HG02571 (cell line): ENCODE data around the gene NLRP3.
"Not testable (repeated sequence)": the region's sequence is repeated elsewhere in the genome, so short reads cannot be mapped to it uniquely, and the experiment has no call there.

Source experiments
- ATAC-seq: cut with Tn5 transposase; IDR thresholded peaks from one replicate; pipeline ENCODE4 v1.9.1; 2021; ENCODE audit warnings: mild to moderate bottlenecking, moderate library complexity; ENCODE audit not compliant: unreplicated experiment

The NLRP3 gene

GRCh38 chr1:247415423-247416361 lies at the start of gene NLRP3:
TSS of gene NLRP3 (plus strand) at chr1:247416173. CDS start at chr1:247418801, 2,628 bp downstream.
- ATAC-seq, result no peak

- ATAC-seq, result not testable (repeated sequence)
Observed at GRCh38 chr1:247366345-247366744, 49.6 kb upstream of the NLRP3 start.

- ATAC-seq, result no peak
Observed at GRCh38 chr1:247366926-247367645, 48.9 kb upstream of the NLRP3 start.

GRCh38 chr1:247367786-247368422 lies 48.1 kb upstream of the NLRP3 start:
- no peak for ATAC-seq

- ATAC-seq, result no peak
Observed at GRCh38 chr1:247368490-247369145, 47.4 kb upstream of the NLRP3 start.

DNA sequence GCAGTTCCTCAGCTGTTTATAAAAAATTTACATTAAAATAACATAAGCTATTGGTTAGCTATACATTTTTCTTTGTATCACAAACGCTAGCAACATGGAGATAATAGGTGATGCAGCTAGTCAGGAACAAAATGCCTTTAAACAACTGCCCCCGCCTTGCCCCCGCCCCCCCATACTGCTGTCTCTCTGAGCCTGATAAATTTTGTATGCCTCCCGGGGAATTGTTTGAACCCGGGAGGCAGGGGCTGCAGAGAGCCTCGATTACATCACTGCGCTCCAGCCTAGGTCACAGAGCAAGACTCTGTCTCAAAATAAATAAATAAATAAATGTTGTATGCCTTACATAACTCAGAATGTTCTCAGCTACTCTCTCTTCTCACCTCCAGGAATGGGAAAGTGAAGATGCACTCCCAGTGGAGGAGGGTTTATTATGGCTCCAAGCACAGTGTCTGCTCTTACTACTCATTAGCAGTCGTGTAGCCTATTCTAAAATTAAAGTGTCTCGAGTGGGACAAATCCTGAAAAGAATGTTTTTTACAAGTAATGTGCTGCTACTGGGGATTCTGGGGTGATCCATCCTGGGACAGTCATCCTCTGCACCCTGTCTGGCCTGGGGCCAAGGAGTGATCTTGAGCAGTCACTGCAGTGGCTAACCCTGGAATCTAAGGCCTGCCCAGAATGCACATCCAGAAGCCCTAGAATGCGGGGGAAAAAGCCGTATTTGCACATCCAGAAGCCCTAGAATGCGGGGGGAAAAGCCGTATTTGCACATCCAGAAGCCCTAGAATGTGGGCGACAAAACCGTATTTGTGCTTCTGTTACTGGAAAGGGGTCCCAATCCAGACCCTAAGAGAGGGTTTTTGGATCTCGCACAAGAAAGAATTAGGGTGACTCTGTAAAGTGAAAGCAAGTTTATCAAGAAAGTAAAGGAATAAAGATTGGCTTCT lies 44.9 kb upstream of the NLRP3 start:
- no peak for ATAC-seq

DNA sequence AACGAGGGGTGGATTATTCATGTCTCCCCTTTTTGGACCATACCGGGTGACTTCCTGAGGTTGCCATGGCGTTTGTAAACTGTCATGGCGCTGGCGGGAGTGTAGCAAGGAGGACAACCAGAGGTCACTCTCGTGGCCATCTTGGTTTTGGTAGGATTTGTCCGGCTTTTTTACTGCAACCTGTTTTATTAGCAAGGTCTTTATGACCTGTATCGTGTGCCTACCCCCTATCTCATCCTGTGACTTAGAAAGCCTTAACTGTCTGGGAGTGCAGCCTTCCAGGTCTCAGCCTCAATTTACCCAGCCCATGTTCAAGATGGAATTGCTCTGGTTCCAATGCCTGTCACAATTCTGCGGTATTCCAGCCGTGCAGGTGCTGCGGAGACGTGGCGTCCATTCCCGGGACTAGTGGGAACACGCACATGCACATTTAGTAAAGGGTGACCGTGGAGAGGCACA lies 44.1 kb upstream of the NLRP3 start:
- ATAC-seq, result no peak

DNA sequence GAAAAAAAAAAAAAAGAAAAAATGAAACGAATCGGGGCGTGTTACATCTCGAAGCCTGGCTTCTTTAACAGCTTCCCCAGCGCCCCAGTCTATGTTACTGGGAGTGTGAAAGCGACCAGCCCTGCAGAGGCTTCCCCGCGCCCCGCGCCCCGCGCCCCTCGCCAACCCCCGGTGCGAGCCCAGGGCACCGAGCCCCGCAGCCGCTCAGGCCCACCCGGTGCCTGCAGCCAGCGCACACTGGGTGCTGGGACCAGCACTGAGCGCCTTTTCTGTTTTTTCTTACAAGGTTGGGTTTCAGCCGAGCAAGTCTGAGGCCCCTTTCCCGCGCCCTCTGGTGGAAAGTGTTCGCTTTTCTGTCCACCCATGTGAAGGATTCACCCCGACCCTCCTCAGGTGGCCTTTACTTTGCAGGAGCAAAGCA lies 42.2 kb upstream of the NLRP3 start:
- peak; percentile 45 for ATAC-seq

GRCh38 chr1:247374651-247375334 lies 41.2 kb upstream of the NLRP3 start:
- not testable (repeated sequence) for ATAC-seq

DNA sequence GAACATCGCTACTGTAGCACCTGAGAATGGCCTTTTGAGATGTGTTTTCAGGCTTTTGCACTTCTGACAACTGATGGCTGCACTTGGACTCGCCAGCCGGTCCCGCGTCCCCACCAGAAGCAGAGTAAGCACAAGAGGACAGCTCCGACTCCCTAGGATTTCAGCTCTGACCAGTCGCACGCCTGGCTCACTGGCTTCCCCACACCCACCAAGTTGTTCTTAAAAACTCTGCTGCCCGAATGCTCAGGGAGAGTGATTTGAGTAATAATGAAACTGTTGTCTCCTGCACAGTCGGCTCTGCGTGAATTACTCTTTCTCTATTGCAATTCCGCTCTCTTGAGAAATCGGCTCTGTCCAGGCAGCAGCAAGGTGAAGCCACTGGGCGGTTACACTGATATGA lies 40.2 kb upstream of the NLRP3 start:
- ATAC-seq, result no peak

DNA sequence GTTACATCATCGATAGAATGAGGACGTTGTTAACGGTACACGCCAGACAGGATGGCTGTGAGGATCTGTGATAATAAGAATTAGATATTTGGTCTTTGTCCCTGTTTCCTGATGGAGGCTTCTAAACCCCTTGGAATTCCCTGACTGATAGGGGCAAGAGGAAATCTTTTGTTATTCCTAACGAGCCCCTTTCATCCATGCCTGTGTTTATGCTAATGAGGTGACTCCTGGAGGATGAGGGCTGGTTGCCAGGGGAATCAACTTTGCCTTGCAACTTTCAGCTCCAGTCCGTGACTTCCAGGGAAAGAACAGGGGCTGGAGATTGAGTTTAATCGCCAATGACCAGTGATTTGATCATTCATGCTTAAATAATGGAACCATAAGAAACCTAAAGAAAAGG lies 39.3 kb upstream of the NLRP3 start:
- ATAC-seq, result no peak

DNA sequence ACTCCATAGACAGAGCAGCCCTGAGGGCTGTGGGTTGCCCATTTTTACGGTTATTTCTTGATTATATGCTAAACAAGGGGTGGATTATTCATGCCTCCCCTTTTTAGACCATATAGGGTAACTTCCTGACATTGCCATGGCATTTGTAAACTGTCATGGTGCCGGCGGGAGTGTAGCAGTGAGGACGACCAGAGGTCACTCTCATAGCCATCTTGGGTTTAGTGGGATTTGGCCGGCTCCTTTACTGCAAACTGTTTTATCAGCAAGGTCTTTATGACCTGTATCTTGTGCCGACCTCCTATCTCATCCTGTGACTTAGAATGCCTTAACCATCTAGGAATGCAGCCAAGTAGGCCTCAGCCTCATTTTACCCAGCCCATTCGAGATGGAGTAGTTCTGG lies 38.3 kb upstream of the NLRP3 start:
- not testable (repeated sequence) for ATAC-seq

DNA sequence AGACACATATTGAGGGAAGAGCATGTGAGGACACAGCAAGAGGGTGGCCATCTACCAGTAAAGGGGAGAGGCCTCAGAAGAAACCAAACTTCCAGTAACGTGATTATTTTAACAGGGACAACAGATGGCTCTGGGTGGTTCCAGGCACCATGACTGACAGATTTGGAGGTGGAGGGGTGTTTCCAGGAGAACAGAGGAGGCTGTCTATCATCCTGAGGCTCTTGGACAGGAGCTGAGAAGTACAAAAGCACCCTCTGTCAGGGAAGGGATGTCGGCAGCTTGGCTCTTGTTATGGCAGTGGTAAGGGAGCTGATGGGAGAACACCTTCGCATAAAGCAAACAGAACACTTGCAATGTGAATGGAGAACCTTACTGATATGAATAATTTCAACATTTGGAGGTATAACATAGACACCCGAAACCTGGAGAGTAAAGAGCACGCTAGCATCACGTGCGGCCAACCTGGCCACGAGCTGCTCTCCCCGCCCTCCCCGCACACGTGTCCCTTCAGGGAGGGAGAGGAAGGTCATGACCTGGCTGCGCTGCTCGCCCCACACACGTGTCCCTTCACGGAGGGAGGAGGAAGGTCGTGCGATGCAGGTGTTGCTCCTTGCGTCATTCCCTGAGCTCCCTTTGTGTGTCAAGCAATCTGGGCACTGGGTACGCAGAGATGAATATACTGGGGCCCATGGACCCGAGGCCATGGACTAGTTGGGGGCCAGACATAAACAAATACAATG lies 37.5 kb upstream of the NLRP3 start:
- ATAC-seq, result no peak

DNA sequence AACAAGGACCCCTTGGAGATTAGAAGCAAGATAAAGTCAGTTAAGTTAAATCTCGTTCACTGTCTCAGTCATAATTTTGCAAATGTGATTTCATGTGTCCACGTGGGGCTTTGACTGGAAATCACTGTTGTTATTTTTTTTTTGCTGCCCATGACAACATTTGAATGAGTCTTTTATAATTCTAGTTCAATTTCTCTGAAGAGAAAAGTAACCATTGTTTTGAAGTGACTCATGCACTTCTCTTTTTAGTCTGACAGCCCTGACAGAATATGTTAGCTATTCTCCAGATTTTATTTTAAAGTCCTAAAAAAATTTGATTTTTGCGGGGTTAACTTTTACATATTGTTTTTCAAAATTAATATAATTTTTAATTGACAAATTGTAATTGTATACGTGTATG lies 30.7 kb upstream of the NLRP3 start:
- no peak for ATAC-seq

GRCh38 chr1:247386217-247386616 lies 29.8 kb upstream of the NLRP3 start:
- ATAC-seq, result no peak

GRCh38 chr1:247386687-247387086 lies 29.3 kb upstream of the NLRP3 start:
- no peak for ATAC-seq

- no peak for ATAC-seq
Observed at GRCh38 chr1:247387096-247387495, 28.9 kb upstream of the NLRP3 start.

DNA sequence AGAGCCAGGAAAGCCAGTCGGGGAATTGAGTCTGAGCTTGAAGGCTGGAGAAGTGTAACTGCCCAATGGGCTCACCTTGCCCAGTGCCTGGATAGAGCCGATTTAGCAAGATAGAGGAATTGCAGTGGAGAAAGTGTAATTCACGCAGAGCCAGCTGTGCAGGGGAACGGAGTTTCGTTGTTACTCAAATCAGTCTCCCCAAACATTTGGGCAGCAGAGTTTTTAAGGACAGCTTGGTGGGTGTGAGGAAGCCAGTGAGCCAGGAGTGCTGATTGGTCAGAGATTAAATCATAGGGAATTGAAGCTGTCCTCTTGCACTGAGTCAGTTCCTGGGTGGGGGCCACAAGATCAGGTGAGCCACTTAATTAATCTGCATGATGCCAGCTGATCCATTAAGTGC lies 28.4 kb upstream of the NLRP3 start:
- ATAC-seq, result no peak
